H1 (cell line): Measurements from ENCODE around the gene MSMP. TPM values are rescaled to one million over a fixed set of nuclear protein-coding genes. Genes with fewer than 3 reads are reported as not detected.

Experiments used
- BRCA1 ChIP-seq: IDR thresholded peaks from 2 replicates; pipeline ENCODE4 v1.6.1; 2012; ENCODE audit warnings: low read depth, low read length, improper control_type of control experiment
- CHD7 ChIP-seq: fragments of 300-600 bp; sonication (generic); IDR thresholded peaks from 2 replicates; pipeline ENCODE4 v1.7.1; 2012; ENCODE audit warnings: low read length, moderate library complexity, mild to moderate bottlenecking, inconsistent platforms; ENCODE audit not compliant: insufficient replicate concordance
- E2F6 ChIP-seq: IDR thresholded peaks from 2 replicates; pipeline ENCODE4 v1.6.1; 2012; ENCODE audit warnings: inconsistent platforms
- JUND ChIP-seq: IDR thresholded peaks from 2 replicates; pipeline ENCODE4 v1.6.1; 2011; ENCODE audit warnings: mild to moderate bottlenecking, improper control_type of control experiment, low read length
- POU5F1 ChIP-seq: IDR thresholded peaks from 2 replicates; pipeline ENCODE4 v1.6.1; 2011; ENCODE audit warnings: low read depth, mild to moderate bottlenecking, low read length, moderate library complexity
- RAD21 ChIP-seq, 2 experiments: IDR thresholded peaks in 1 of 2; conservative IDR thresholded peaks in 1 of 2; 2 replicates each; pipeline ENCODE4 v1.6.1; 2011; ENCODE audit warnings: low read depth in 2 of 2, low read length in 2 of 2, improper control_type of control experiment in 1 of 2, inconsistent platforms in 1 of 2, mild to moderate bottlenecking in 1 of 2, moderate library complexity in 1 of 2
- USF2 ChIP-seq: IDR thresholded peaks from 2 replicates; pipeline ENCODE4 v1.6.1; 2011; ENCODE audit warnings: low read length, improper control_type of control experiment
- YY1 ChIP-seq: IDR thresholded peaks from 2 replicates; pipeline ENCODE4 v1.6.1; 2011; ENCODE audit warnings: low read depth, mild to moderate bottlenecking, low read length
- polyA plus RNA-seq, 7 experiments: library from polyadenylated mRNA; depleted of rRNA in 3 of 7; stranded (reverse) in 5 of 7; unstranded in 2 of 7; fragments of >200 nt in 5 of 7; fragments of 200-250 nt in 2 of 7; gene quantifications; 1 replicate in 5 of 7; 2 replicates in 1 of 7; 4 replicates in 1 of 7; pipeline versions ENCODE4 v1.2.1 to v1.2.3, GENCODE V29; 2011 to 2013; ENCODE audit warnings: missing spikeins in 2 of 7, mixed read lengths in 2 of 7
- total RNA-seq: library from RNA; stranded (reverse); fragmentation: NEBNext Ultra II Directional; extraction: Animal tissue kit (Norgen Biotek cat#: 25700); gene quantifications from 2 replicates; pipeline ENCODE4 v1.2.1, GENCODE V29; 2021

The MSMP gene
- total and polyA plus RNA-seq, 2 of the 8 experiments (the other 6 are each of a cell fraction or from before 2014, with no cell fraction given): 0.53 TPM; not detected in 1

- TF ChIP-seq CHD7: no peak
- no peak for TF ChIP-seq JUND
- no peak for TF ChIP-seq BRCA1
- no peak for TF ChIP-seq RAD21 (IDR thresholded peaks at IDR 0.05 in 1 of 2, conservative IDR thresholded peaks at IDR 0.05 in 1 of 2; ENCODE audit: low read depth in 2 of 2, low read length in 2 of 2)
- TF ChIP-seq USF2: no peak
- no peak for TF ChIP-seq YY1
- TF ChIP-seq E2F6: no peak
- TF ChIP-seq POU5F1: no peak
Observed at GRCh38 chr9:35792024-35792813, 38.1 kb upstream of the MSMP start (continued).
